Ovary (tissue), 3 donors: Measurements from ENCODE around the gene PLBD2.

Source experiments
- CTCF ChIP-seq, 3 donors: fragments of 450-650 bp in 2 of 3; fragments of 200-600 bp in 1 of 3; IDR thresholded peaks; one replicate each; pipeline versions ENCODE4 v1.5.1 to v1.8.0; 2016 to 2022; ENCODE audit warnings: antibody characterized with exemption in 3 of 3, mild to moderate bottlenecking in 1 of 3
- EP300 ChIP-seq: sonication (generic); formaldehyde crosslinking; IDR thresholded peaks from one replicate; pipeline ENCODE4 v1.6.1; 2017; ENCODE audit warnings: antibody characterized with exemption
- POLR2A ChIP-seq: fragments of 450-650 bp; IDR thresholded peaks from one replicate; pipeline ENCODE4 v1.6.1; 2017; ENCODE audit warnings: antibody characterized with exemption, mild to moderate bottlenecking, moderate library complexity
- donor health status: DM: no; HTN: no; CAD: no.

GRCh38 chr12:113359939-113360748 lies 1.8 kb downstream of the PLBD2 start:
- TF ChIP-seq CTCF (IDR thresholded peaks at IDR 0.05) (no peak), POLR2A (no peak), EP300 (no peak)
